H1 (cell line): ENCODE measurements around the gene RASGRF1.

Experiments used
- CTCF ChIP-seq, 3 experiments: IDR thresholded peaks; 1 replicate in 2 of 3; 2 replicates in 1 of 3; pipeline versions ENCODE4 v1.5.1 to v1.6.1; 2011; ENCODE audit warnings: low read length in 3 of 3, mild to moderate bottlenecking in 3 of 3, inconsistent platforms in 2 of 3, low read depth in 1 of 3, moderate library complexity in 1 of 3; ENCODE audit not compliant: insufficient read depth in 1 of 3; ENCODE audit errors: control extremely low read depth in 1 of 3
- EZH2 ChIP-seq: fragments of 200-600 bp; sonication (generic); IDR thresholded peaks from 2 replicates; pipeline ENCODE4 v1.7.1; 2012; ENCODE audit warnings: low read depth, mild to moderate bottlenecking, moderate library complexity, low read length, inconsistent platforms; ENCODE audit not compliant: severe bottlenecking
- GABPA ChIP-seq: IDR thresholded peaks from 2 replicates; pipeline ENCODE4 v1.6.1; 2011; ENCODE audit warnings: mild to moderate bottlenecking, low read length, moderate library complexity, borderline replicate concordance; ENCODE audit not compliant: insufficient read depth
- MAFK ChIP-seq: IDR thresholded peaks from 2 replicates; pipeline ENCODE4 v1.6.1; 2012; ENCODE audit warnings: low read depth, mild to moderate bottlenecking, improper control_type of control experiment, low read length
- MAX ChIP-seq: IDR thresholded peaks from 2 replicates; pipeline ENCODE4 v1.6.1; 2012; ENCODE audit warnings: inconsistent platforms
- POLR2A ChIP-seq, 2 experiments: IDR thresholded peaks; 1 replicate in 1 of 2; 2 replicates in 1 of 2; pipeline ENCODE4 v1.6.1; 2011; ENCODE audit warnings: low read depth in 2 of 2, low read length in 2 of 2, mild to moderate bottlenecking in 2 of 2; ENCODE audit errors: control extremely low read depth in 1 of 2
- SRF ChIP-seq: IDR thresholded peaks from 2 replicates; pipeline ENCODE4 v1.6.1; 2011; ENCODE audit warnings: mild to moderate bottlenecking, low read depth, low read length, moderate library complexity

- peak; percentile 20 to 33 (median 30) for TF ChIP-seq CTCF (IDR thresholded peaks at IDR 0.05; ENCODE audit: control extremely low read depth in 1 of 3, insufficient read depth in 1 of 3, low read depth in 1 of 3, low read length in 3 of 3)
- TF ChIP-seq EZH2 = no peak
- TF ChIP-seq GABPA = no peak
- no peak for TF ChIP-seq POLR2A (IDR thresholded peaks at IDR 0.05; ENCODE audit: control extremely low read depth in 1 of 2, low read depth in 2 of 2, low read length in 2 of 2)
- no peak for TF ChIP-seq MAFK
- no peak for TF ChIP-seq MAX
- no peak for TF ChIP-seq SRF
Observed at GRCh38 chr15:78925956-78926743, 164.4 kb downstream of the RASGRF1 start.
